Ectodermal cell (in vitro differentiated cells): ENCODE data around the gene UGT8. TPM values are rescaled to one million over a fixed set of nuclear protein-coding genes. Genes with fewer than 3 reads are reported as not detected.
A peak's percentile ranks its signal among the peaks of the same experiment; 100 is the strongest.

Experiments used
- H3K27ac ChIP-seq: 2 replicates; pipeline ENCODE4 v1.7.0; 2013; ENCODE audit warnings: mild to moderate bottlenecking, low read depth, low read length; ENCODE audit not compliant: insufficient read depth, poor library complexity, severe bottlenecking
- H3K27me3 ChIP-seq: 2 replicates; pipeline ENCODE4 v1.7.0; 2013; ENCODE audit warnings: mild to moderate bottlenecking, low read length; ENCODE audit not compliant: insufficient read depth, control insufficient read depth, poor library complexity, severe bottlenecking
- H3K36me3 ChIP-seq: one replicate; pipeline ENCODE4 v1.7.0; 2013; ENCODE audit warnings: low read length; ENCODE audit not compliant: control insufficient read depth, insufficient read depth
- H3K4me1 ChIP-seq: one replicate; pipeline ENCODE4 v1.7.0; 2013; ENCODE audit warnings: low read length; ENCODE audit not compliant: control insufficient read depth, insufficient read depth
- H3K4me3 ChIP-seq: 2 replicates; pipeline ENCODE4 v1.7.0; 2013; ENCODE audit warnings: low read depth, low read length, control low read depth; ENCODE audit not compliant: insufficient read depth
- H3K9me3 ChIP-seq: 2 replicates; pipeline ENCODE4 v1.7.0; 2013; ENCODE audit warnings: mild to moderate bottlenecking, low read length, moderate library complexity; ENCODE audit not compliant: control insufficient read depth
- WGBS, 2 experiments: methylation state at CpG; one replicate each; pipeline ENCODE4 v1.1.7; 2013; ENCODE audit warnings: missing lambda C conversion rate in 2 of 2; 5-methylcytosine and 5-hydroxymethylcytosine counted together
- polyA plus RNA-seq, 4 experiments: library from polyadenylated mRNA; stranded (reverse); fragments of 50-300 nt; gene quantifications; one replicate each; pipeline ENCODE4 v1.2.3, GENCODE V29; 2013

Gene UGT8
- polyA plus RNA-seq (2013, experiment 1 of 4), result 4.1 TPM
- 4.2 TPM for polyA plus RNA-seq (2013, experiment 2 of 4)
- polyA plus RNA-seq (2013, experiment 3 of 4), result 2.2 TPM
- 2.4 TPM for polyA plus RNA-seq (2013, experiment 4 of 4)

GRCh38 chr4:114598191-114599121 lies at the start of gene UGT8:
UGT8 (plus strand) TSS chr4:114598807; CDS start chr4:114622881, 24,074 bp downstream.
- WGBS, 2 experiments, result 0 to 1% methylated on average over 82 of the region's 84 CpGs
- Histone ChIP-seq H3K36me3 (no peaks in the 10 kb centered on the region), H3K27me3 (peaks cover 37% of the 10 kb centered on the region), H3K9me3 (no peaks in the 10 kb centered on the region), H3K4me1 (no peaks in the 10 kb centered on the region), H3K27ac (no peak within 1 kb of the TSS), H3K4me3 (peak within 1 kb of the TSS; percentile 61)

- Histone ChIP-seq H3K9me3 (no peaks in the 10 kb centered on the region), H3K4me3 (no peak overlapping the region), H3K4me1 (no peaks in the 10 kb centered on the region), H3K27me3 (no peaks in the 10 kb centered on the region), H3K27ac (no peak overlapping the region), H3K36me3 (no peaks in the 10 kb centered on the region)
- 75% methylated on average over 1 of the region's 1 CpG; no CpG with 5 or more reads in 1 of the 2 experiments for WGBS, 2 experiments
Observed at GRCh38 chr4:114549638-114550037, 49.0 kb upstream of the UGT8 start.

GRCh38 chr4:114558446-114559020 lies 40.1 kb upstream of the UGT8 start:
- H3K36me3 ChIP-seq, result no peaks in the 10 kb centered on the region
- H3K27ac ChIP-seq, result no peak overlapping the region
- no peaks in the 10 kb centered on the region for H3K4me1 ChIP-seq
- H3K27me3 ChIP-seq, result no peaks in the 10 kb centered on the region
- no peak overlapping the region for H3K4me3 ChIP-seq
- H3K9me3 ChIP-seq, result no peaks in the 10 kb centered on the region

GRCh38 chr4:114561590-114561989 lies 37.0 kb upstream of the UGT8 start:
- Histone ChIP-seq H3K27ac (no peak overlapping the region), H3K4me3 (no peak overlapping the region), H3K36me3 (no peaks in the 10 kb centered on the region)

GRCh38 chr4:114562176-114562904 lies 36.3 kb upstream of the UGT8 start:
- WGBS, 2 experiments, result 28 to 47% methylated on average over 2 of the region's 2 CpGs
- H3K27ac ChIP-seq, result no peak overlapping the region

More at GRCh38 chr4:114561590-114561989, 37.0 kb upstream of the UGT8 start:
- no peaks in the 10 kb centered on the region for H3K4me1 ChIP-seq
- H3K27me3 ChIP-seq, result no peaks in the 10 kb centered on the region
- H3K9me3 ChIP-seq, result no peaks in the 10 kb centered on the region
- WGBS, 2 experiments, result 90 to 95% methylated on average over 1 of the region's 1 CpG

GRCh38 chr4:114563536-114564315 lies 34.9 kb upstream of the UGT8 start:
- Histone ChIP-seq H3K4me3 (no peak overlapping the region), H3K36me3 (no peaks in the 10 kb centered on the region), H3K27ac (no peak overlapping the region), H3K4me1 (no peaks in the 10 kb centered on the region), H3K27me3 (no peaks in the 10 kb centered on the region), H3K9me3 (no peaks in the 10 kb centered on the region)
- WGBS, 2 experiments, result 72 to 73% methylated on average over 3 of the region's 5 CpGs

More at GRCh38 chr4:114562176-114562904, 36.3 kb upstream of the UGT8 start:
- H3K27me3 ChIP-seq, result no peaks in the 10 kb centered on the region
- H3K4me3 ChIP-seq, result no peak overlapping the region
- H3K36me3 ChIP-seq, result no peaks in the 10 kb centered on the region
- no peaks in the 10 kb centered on the region for H3K9me3 ChIP-seq
- no peaks in the 10 kb centered on the region for H3K4me1 ChIP-seq

- Histone ChIP-seq H3K27ac (no peak overlapping the region), H3K36me3 (no peaks in the 10 kb centered on the region), H3K27me3 (no peaks in the 10 kb centered on the region), H3K9me3 (no peaks in the 10 kb centered on the region), H3K4me3 (no peak overlapping the region), H3K4me1 (no peaks in the 10 kb centered on the region)
- WGBS, 2 experiments, result 86 to 97% methylated on average over 2 of the region's 2 CpGs
Observed at GRCh38 chr4:114577386-114577785, 21.2 kb upstream of the UGT8 start.

- no peaks in the 10 kb centered on the region for H3K9me3 ChIP-seq
- 88 to 100% methylated on average over 1 of the region's 1 CpG for WGBS, 2 experiments
- H3K4me1 ChIP-seq, result no peaks in the 10 kb centered on the region
- H3K27me3 ChIP-seq, result no peaks in the 10 kb centered on the region
- H3K36me3 ChIP-seq, result no peaks in the 10 kb centered on the region
- no peak overlapping the region for H3K4me3 ChIP-seq
- no peak overlapping the region for H3K27ac ChIP-seq
Observed at GRCh38 chr4:114582621-114583020, 16.0 kb upstream of the UGT8 start.

GRCh38 chr4:114588305-114588704 lies 10.3 kb upstream of the UGT8 start:
- no peaks in the 10 kb centered on the region for H3K4me1 ChIP-seq
- H3K27me3 ChIP-seq, result no peaks in the 10 kb centered on the region
- H3K9me3 ChIP-seq, result no peaks in the 10 kb centered on the region
- no peak overlapping the region for H3K4me3 ChIP-seq
- no peak overlapping the region for H3K27ac ChIP-seq
- H3K36me3 ChIP-seq, result no peaks in the 10 kb centered on the region
- 94 to 97% methylated on average over 3 to 5 of the region's 6 CpGs for WGBS, 2 experiments
